A549 treated with ZK216348 at 1 μM for 4 hours (cell line): ENCODE measurements around the gene EEF1A2. TPM values are rescaled to one million over a fixed set of nuclear protein-coding genes. Genes with fewer than 3 reads are reported as not detected.

Experiments used
- total RNA-seq: library from RNA; stranded (reverse); fragments of 200-300 nt; extraction: Qiagen RNA extraction; gene quantifications from 5 replicates; pipeline ENCODE4 v1.2.3, GENCODE V29; 2022; ENCODE audit warnings: low read depth

The EEF1A2 gene
- total RNA-seq, result 112 to 179 TPM (median 154 TPM) in 5 replicates

DNA sequence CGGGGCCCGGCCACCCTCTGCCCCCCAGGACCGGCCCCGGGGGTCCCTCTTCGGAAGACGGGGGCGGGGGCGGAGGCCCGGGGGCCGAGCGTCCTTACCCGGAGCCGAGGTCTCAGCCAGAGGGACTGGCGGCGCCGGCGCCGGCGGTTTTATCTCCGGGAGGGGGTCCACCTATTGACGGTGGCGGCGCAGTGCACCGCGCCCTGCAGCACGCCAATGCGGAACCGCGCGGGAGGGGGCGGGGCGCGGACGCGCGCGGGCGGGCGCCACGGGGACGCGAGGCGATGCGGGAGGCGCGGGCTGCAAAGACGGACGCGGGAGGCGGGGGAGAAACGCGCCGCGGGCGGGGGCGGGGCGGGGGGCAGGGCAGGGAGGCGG, at the start of gene EEF1A2:
TSS of gene EEF1A2 (minus strand) at position 124 of the 378 bp plus-strand sequence. CDS start 1,320 bp downstream, outside the sequence.

DNA sequence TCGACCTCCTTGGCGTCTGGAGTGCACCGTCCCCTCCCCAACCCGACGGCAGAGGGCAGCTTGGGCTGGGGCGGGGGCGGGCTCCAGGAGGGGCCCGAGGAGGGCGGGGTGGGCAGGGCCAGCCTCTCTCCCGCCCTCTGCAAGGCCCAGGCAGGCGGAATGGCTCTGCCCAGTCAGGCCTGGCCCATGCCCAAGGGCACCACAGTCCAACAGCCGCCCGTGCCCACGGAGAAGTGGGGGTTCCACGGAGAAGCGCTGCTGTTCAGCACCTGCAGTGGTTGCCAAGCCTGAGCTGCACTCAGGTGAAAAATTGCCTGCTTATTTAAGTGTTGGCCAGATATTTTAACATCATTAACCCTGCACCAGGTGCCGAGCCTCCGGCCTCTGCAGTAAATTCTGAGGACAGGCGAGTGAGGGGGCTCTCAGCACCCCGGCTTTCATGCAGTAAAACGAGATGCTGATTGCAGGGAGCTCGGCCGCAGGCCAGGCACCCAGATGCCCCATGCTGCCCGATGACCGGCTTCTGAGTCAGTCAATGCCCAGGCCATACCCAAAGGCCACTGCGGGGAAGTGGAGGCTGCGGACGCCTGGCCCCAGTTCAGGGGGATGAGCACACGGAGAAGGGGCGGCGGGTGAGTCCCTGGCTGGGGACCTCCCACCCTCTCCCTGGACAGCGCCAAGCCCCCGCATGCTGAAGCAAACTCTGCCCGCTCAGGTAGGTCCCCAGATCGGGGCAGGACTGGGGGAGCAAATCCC, 49.0 kb upstream of the EEF1A2 start, which contains the start of gene SRMS:
TSS of gene SRMS (minus strand) at position 25 of the 756 bp plus-strand sequence. CDS start 286 bp downstream, outside the sequence.

DNA sequence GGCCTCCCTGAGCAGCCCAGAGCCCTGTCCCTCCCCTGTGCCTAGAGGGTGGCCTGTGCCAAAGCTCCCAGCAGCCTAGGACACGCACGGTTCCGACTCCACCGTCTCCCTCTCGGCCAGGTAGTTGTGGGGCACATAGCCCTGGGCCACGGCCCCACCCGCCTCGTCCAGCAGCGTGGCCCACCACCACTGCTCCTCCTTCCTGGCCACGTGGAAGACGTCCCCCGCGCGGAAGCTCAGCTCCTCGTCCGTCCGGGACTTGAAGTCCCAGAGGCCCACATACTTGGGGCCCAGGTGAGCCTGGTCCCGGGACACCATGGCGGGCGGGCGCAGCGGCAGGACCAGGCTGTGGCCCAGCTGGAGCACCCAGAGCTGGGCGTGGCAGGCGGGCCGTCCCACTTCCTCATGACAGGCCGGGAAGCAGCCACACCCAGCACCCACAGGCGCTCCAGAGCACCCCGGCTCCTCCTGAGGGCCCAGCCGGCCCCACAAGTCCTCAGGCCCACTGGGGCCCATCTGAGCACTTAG, 38.2 kb upstream of the EEF1A2 start, which contains the start of gene PTK6:
TSS of gene PTK6 (minus strand) at position 380 of the 528 bp plus-strand sequence. CDS start at position 318, 62 bp downstream.

DNA sequence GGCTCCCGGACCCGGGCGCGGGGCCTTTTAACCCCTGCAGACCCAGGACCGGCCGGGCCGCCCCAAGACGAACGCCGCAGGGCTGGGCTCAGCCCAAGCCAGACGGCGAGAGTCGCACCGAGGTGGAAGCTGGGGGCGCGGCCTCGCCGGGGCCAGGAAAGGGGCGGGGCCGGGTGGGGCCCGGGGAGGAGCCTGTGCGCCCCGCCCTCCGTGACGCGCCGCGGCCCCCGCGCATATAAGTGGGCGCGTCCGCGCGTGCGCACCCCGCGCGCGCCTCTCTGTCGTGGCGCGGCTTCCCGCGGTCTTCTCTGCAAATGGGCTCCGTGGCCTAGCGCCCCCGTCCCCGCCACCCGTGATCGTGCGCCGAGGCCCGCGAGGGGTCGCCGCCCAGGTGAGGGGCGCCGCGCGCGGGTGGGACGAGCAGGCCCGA, 21.6 kb upstream of the EEF1A2 start, which contains the start of gene PPDPF:
TSS of gene PPDPF (plus strand) at position 262 of the 430 bp plus-strand sequence. CDS start 544 bp downstream, outside the sequence.

DNA sequence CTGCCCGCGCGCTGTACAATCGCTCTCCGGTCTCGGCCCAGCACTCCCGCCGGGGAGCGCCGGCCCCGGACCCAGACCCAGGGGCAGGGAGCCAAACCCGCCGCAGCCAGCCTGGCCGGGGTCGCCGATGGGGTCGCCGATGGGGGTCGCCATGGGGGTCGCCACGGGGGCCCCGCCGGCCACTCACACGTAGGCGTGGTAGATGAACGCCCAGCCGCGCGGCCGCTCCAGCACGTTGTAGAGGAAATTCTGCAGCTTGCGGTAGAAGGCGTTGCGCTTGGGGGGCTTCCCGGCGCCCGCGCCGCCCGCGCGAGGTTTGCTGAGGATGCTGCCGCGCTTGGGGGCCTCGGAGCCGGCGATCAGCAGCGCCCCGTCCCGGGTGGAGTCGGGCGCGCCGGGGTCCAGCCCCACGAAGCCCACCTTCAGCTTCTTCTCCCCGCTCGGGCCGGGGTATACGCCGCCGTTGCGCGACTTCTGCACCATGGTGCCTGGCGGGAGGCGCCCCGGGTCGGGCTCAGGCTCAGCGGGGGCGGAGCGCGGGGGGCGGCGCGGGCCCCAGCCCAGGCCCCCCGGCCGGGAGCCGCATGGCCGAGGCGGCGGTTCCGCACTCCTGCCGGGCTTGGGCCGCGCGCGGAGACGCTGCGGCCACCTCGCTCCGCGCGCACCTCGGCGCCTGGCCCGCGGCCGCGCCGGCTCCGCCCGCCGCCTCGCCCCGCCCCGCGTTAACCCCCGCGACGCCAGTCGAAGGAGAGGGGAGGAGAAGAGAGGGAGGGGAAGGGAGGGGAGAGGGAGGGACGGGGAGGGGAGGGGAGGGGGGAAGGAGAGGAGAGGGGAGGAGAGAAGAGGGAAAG, 26.7 kb downstream of the EEF1A2 start, which contains the start of gene KCNQ2:
TSS of gene KCNQ2 (minus strand) at position 675 of the 851 bp plus-strand sequence. CDS start at position 483, 192 bp downstream.

Other genes starting within 250 kb of the EEF1A2 start
- gene NKAIN4, start 244.6 kb downstream of the EEF1A2 start, total RNA-seq, result 4.6 to 8.9 TPM (median 5.2 TPM) in 5 replicates
- gene ARFGAP1, start 226.3 kb downstream of the EEF1A2 start, total RNA-seq, result 40.7 to 94.2 TPM (median 79.4 TPM) in 5 replicates
- 0.47 to 1.3 TPM (median 0.83 TPM) in 5 replicates for gene COL20A1, start 205.9 kb downstream of the EEF1A2 start, total RNA-seq
- gene CHRNA4, start 137.7 kb downstream of the EEF1A2 start, total RNA-seq, result 0.06 to 0.63 TPM (median 0.45 TPM) in 5 replicates
- 0.39 to 0.87 TPM (median 0.57 TPM) in 5 replicates for gene KCNQ2, start 26.4 kb downstream of the EEF1A2 start, total RNA-seq
- 267 to 353 TPM (median 326 TPM) in 5 replicates for gene PPDPF, start 21.7 kb upstream of the EEF1A2 start, total RNA-seq
- 2.4 to 4.1 TPM (median 3.6 TPM) in 5 replicates for gene PTK6, start 38.3 kb upstream of the EEF1A2 start, total RNA-seq
- gene SRMS, start 48.7 kb upstream of the EEF1A2 start, total RNA-seq, result 0.18 to 0.22 TPM in 2 of 5 replicates, not detected in the others
- 0.09 to 0.42 TPM (median 0.22 TPM) in 4 of 5 replicates, not detected in the other for gene FNDC11, start 55.1 kb upstream of the EEF1A2 start, total RNA-seq
- gene HELZ2, start 75.2 kb upstream of the EEF1A2 start, total RNA-seq, result 9.6 to 20.8 TPM (median 14.8 TPM) in 5 replicates
- 6.7 to 11.3 TPM (median 10.8 TPM) in 5 replicates for gene GMEB2, start 128.0 kb upstream of the EEF1A2 start, total RNA-seq
- gene STMN3, start 154.3 kb upstream of the EEF1A2 start, total RNA-seq, result 5.8 to 10.6 TPM (median 10.1 TPM) in 5 replicates
- gene RTEL1, start 159.2 kb upstream of the EEF1A2 start, total RNA-seq, result 2.7 to 9.2 TPM (median 7.3 TPM) in 5 replicates
- gene TNFRSF6B, start 197.6 kb upstream of the EEF1A2 start, total RNA-seq, result 0.33 to 1.4 TPM (median 0.86 TPM) in 5 replicates
- 21.8 to 43.0 TPM (median 37.6 TPM) in 5 replicates for gene ARFRP1, start 208.9 kb upstream of the EEF1A2 start, total RNA-seq
- 17.8 to 32.7 TPM (median 28.5 TPM) in 5 replicates for gene ZGPAT, start 209.0 kb upstream of the EEF1A2 start, total RNA-seq
- 2.5 to 13.1 TPM (median 10.7 TPM) in 5 replicates for gene LIME1, start 237.6 kb upstream of the EEF1A2 start, total RNA-seq
- 51.4 to 112 TPM (median 99.3 TPM) in 5 replicates for gene SLC2A4RG, start 240.7 kb upstream of the EEF1A2 start, total RNA-seq